ENCODE data around the gene EFCAB14.

- TF ChIP-seq CTCF (IDR thresholded peaks at IDR 0.05) (no peak), POLR2A (IDR thresholded peaks at IDR 0.05) (no peak)
Measured at GRCh38 chr1:46714976-46715375, 3.9 kb downstream of the EFCAB14 start.
